ENCODE data around the gene ABR. TPM values are rescaled to one million over a fixed set of nuclear protein-coding genes. Genes with fewer than 3 reads are reported as not detected.

The ABR gene
- total RNA-seq, 1 experiment from 2014 or later, result 35.4 TPM

DNA sequence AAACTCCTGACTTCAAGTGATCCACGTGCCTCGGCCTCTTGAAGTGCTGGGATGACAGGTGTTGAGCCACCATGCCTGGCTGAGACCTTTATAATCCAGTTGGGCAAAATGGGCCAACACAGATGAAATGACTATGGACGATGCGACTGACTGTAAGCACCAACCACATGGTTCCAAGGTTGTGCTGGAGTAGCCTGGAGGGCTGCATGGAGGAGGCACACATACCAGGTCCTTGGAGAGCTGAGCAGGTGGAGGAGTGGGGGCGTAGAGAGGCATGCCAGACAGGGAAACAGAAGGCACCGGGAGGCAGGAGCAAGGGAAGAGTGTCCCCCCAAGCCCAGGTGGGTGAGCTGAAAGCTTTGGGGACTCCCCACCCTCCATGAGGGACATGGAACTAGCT lies 85.2 kb downstream of the ABR start:
- no peaks in the 10 kb centered on the region for H3K27me3 ChIP-seq (ENCODE audit: low read length)
- ChIA-PET CTCF (no interaction called here), POLR2A (ENCODE audit: unreplicated experiment) (no interaction called here)
- TF ChIP-seq EZH2 (IDR thresholded peaks at IDR 0.05; ENCODE audit: low read length, unreplicated experiment), result no peak
- intact Hi-C loops (cut with micrococcal nuclease), result no loop called here
- no peaks in the 10 kb centered on the region for H3K79me2 ChIP-seq (ENCODE audit: low read length)
- no peak overlapping the region for H3K9ac ChIP-seq (ENCODE audit: low read length)
- H3K27ac ChIP-seq (ENCODE audit: low read length), result no peak overlapping the region
- H3K9me3 ChIP-seq (ENCODE audit: low read length), result no peaks in the 10 kb centered on the region
- no peaks in the 10 kb centered on the region for H3F3A ChIP-seq (ENCODE audit: low read length, unreplicated experiment)
- no peak overlapping the region for H2AFZ ChIP-seq (ENCODE audit: low read length)
- DNase-seq (no peak), ATAC-seq (no peak)
- H4K20me1 ChIP-seq (ENCODE audit: low read length), result no peaks in the 10 kb centered on the region
- no peaks in the 10 kb centered on the region for H3K9me2 ChIP-seq (replicated peaks; ENCODE audit: low read length)
- no TSS peak for BruUV-seq (replicated peaks)
- no peak overlapping the region for H3K4me2 ChIP-seq (ENCODE audit: low read length)
- H3K36me3 ChIP-seq (ENCODE audit: low read depth, low read length), result no peaks in the 10 kb centered on the region; the same call in 1 of the 2 replicates
- no peak overlapping the region for H3K4me3 ChIP-seq (ENCODE audit: low read length)
- H3K4me1 ChIP-seq (ENCODE audit: insufficient read depth, low read length), result no peaks in the 10 kb centered on the region

DNA sequence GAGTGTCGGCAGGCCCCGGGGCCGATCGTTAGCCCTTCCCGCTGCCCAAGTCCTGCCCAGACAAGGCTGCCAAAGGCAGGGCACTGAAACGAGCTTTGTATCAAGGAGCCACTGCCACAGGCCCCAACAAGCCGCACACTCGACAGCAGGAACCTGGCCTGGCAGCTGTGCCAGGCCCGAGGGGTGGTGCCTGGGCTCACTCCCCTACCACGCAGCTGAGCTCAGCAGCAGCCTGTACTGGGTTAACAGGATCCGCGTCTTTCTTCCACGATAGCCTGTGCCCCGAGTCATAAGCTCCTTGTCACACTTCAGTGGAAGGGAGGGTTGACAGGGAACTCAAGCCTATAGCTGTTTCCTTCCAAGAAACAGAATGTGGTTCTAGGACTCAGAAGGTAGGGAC lies 87.9 kb downstream of the ABR start:
- CTCF ChIA-PET, result no interaction called here
- POLR2A ChIA-PET (ENCODE audit: unreplicated experiment), result no interaction called here

DNA sequence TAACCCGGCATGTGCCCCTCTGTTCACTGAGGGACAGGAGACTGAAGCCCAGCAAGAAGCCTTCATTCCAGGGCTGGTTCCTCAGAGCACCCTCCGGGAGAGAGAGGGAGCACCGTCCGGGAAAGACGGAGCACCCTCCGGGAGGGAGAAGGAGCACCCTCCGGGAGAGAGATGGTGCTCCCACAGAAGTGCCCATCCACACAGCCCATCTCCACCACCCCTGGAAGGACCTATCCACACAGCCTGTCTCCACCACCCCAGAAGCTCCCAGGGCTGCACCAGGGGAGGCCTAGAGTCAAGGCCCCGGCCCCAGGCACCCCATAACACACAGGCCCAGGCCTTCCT lies 88.6 kb downstream of the ABR start:
- DNase-seq (no peak), ATAC-seq (no peak)
- Histone ChIP-seq H3K4me2 (ENCODE audit: low read length) (no peak overlapping the region), H2AFZ (ENCODE audit: low read length) (no peak overlapping the region), H3K4me3 (ENCODE audit: low read length) (no peak overlapping the region), H3F3A (ENCODE audit: low read length, unreplicated experiment) (no peaks in the 10 kb centered on the region), H3K9me2 (replicated peaks; ENCODE audit: low read length) (no peaks in the 10 kb centered on the region), H3K4me1 (ENCODE audit: insufficient read depth, low read length) (peaks cover 9% of the 10 kb centered on the region), H4K20me1 (ENCODE audit: low read length) (no peaks in the 10 kb centered on the region), H3K9ac (ENCODE audit: low read length) (no peak overlapping the region), H3K36me3 (ENCODE audit: low read depth, low read length) (no peaks in the 10 kb centered on the region; the same call in 1 of the 2 replicates), H3K27me3 (ENCODE audit: low read length) (no peaks in the 10 kb centered on the region), H3K9me3 (ENCODE audit: low read length) (no peaks in the 10 kb centered on the region), H3K27ac (ENCODE audit: low read length) (no peak overlapping the region), H3K79me2 (ENCODE audit: low read length) (no peaks in the 10 kb centered on the region)
- POLR2A ChIA-PET (ENCODE audit: unreplicated experiment), result no interaction called here
- intact Hi-C loops (cut with micrococcal nuclease), result no loop called here
- TF ChIP-seq EZH2 (IDR thresholded peaks at IDR 0.05; ENCODE audit: low read length, unreplicated experiment) (no peak), EZH2phosphoT487 (IDR thresholded peaks at IDR 0.05; ENCODE audit: borderline replicate concordance, low read length) (no peak)
- TF ChIP-seq, protein P1, sequence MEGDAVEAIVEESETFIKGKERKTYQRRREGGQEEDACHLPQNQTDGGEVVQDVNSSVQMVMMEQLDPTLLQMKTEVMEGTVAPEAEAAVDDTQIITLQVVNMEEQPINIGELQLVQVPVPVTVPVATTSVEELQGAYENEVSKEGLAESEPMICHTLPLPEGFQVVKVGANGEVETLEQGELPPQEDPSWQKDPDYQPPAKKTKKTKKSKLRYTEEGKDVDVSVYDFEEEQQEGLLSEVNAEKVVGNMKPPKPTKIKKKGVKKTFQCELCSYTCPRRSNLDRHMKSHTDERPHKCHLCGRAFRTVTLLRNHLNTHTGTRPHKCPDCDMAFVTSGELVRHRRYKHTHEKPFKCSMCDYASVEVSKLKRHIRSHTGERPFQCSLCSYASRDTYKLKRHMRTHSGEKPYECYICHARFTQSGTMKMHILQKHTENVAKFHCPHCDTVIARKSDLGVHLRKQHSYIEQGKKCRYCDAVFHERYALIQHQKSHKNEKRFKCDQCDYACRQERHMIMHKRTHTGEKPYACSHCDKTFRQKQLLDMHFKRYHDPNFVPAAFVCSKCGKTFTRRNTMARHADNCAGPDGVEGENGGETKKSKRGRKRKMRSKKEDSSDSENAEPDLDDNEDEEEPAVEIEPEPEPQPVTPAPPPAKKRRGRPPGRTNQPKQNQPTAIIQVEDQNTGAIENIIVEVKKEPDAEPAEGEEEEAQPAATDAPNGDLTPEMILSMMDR (conservative IDR thresholded peaks at IDR 0.05; ENCODE audit: low read depth, low read length), result no peak
- no TSS peak for BruUV-seq (replicated peaks)
- CTCF ChIA-PET, result no interaction called here

More for the DNA sequence above, 87.9 kb downstream of the ABR start:
- Histone ChIP-seq H3K36me3 (ENCODE audit: low read depth, low read length) (no peaks in the 10 kb centered on the region; the same call in 1 of the 2 replicates), H3K9me2 (replicated peaks; ENCODE audit: low read length) (no peaks in the 10 kb centered on the region), H3F3A (ENCODE audit: low read length, unreplicated experiment) (no peaks in the 10 kb centered on the region), H3K27ac (ENCODE audit: low read length) (no peak overlapping the region), H3K79me2 (ENCODE audit: low read length) (no peaks in the 10 kb centered on the region), H3K9me3 (ENCODE audit: low read length) (no peaks in the 10 kb centered on the region), H3K4me1 (ENCODE audit: insufficient read depth, low read length) (peaks cover 9% of the 10 kb centered on the region), H3K4me2 (ENCODE audit: low read length) (no peak overlapping the region), H3K27me3 (ENCODE audit: low read length) (no peaks in the 10 kb centered on the region), H4K20me1 (ENCODE audit: low read length) (no peaks in the 10 kb centered on the region), H2AFZ (ENCODE audit: low read length) (no peak overlapping the region), H3K9ac (ENCODE audit: low read length) (no peak overlapping the region), H3K4me3 (ENCODE audit: low read length) (no peak overlapping the region)
- DNase-seq (no peak), ATAC-seq (no peak)
- BruUV-seq (replicated peaks), result no TSS peak
- intact Hi-C loops (cut with micrococcal nuclease), result no loop called here
- TF ChIP-seq EZH2 (IDR thresholded peaks at IDR 0.05; ENCODE audit: low read length, unreplicated experiment), result no peak
- TF ChIP-seq, protein P1 (conservative IDR thresholded peaks at IDR 0.05; ENCODE audit: low read depth, low read length), result no peak
